ENCODE results near the gene CPA2.

GRCh38 chr7:130223646-130224045, 43.0 kb upstream of the CPA2 start:
- TF ChIP-seq CTCF (conservative IDR thresholded peaks at IDR 0.05 in 1 of 2, IDR thresholded peaks at IDR 0.05 in 1 of 2; ENCODE audit: low read depth in 1 of 2, low read length in 2 of 2) (no peak), EZH2 (IDR thresholded peaks at IDR 0.05; ENCODE audit: low read length, missing control alignments) (no peak)
